Vagina (tissue), 2 donors: ENCODE results near the gene LY86.

Source experiments
- CTCF ChIP-seq, 3 experiments: fragments of 450-650 bp in 2 of 3; fragments of 200-600 bp in 1 of 3; sonication (generic) in 1 of 3; IDR thresholded peaks; one replicate each; pipeline ENCODE4 v1.5.1; 2017 to 2019; ENCODE audit warnings: antibody characterized with exemption in 3 of 3, mild to moderate bottlenecking in 2 of 3, moderate library complexity in 2 of 3
- POLR2A ChIP-seq, 2 donors: fragments of 450-650 bp; IDR thresholded peaks; one replicate each; pipeline ENCODE4 v1.6.1; 2017; ENCODE audit warnings: antibody characterized with exemption in 2 of 2, mild to moderate bottlenecking in 2 of 2, moderate library complexity in 2 of 2
- POLR2AphosphoS5 ChIP-seq, 2 donors: sonication (generic); formaldehyde crosslinking; IDR thresholded peaks; one replicate each; pipeline ENCODE4 v1.9.0; 2017; ENCODE audit warnings: antibody characterized with exemption in 2 of 2, mild to moderate bottlenecking in 2 of 2, low read depth in 1 of 2; ENCODE audit not compliant: insufficient read depth in 1 of 2

DNA sequence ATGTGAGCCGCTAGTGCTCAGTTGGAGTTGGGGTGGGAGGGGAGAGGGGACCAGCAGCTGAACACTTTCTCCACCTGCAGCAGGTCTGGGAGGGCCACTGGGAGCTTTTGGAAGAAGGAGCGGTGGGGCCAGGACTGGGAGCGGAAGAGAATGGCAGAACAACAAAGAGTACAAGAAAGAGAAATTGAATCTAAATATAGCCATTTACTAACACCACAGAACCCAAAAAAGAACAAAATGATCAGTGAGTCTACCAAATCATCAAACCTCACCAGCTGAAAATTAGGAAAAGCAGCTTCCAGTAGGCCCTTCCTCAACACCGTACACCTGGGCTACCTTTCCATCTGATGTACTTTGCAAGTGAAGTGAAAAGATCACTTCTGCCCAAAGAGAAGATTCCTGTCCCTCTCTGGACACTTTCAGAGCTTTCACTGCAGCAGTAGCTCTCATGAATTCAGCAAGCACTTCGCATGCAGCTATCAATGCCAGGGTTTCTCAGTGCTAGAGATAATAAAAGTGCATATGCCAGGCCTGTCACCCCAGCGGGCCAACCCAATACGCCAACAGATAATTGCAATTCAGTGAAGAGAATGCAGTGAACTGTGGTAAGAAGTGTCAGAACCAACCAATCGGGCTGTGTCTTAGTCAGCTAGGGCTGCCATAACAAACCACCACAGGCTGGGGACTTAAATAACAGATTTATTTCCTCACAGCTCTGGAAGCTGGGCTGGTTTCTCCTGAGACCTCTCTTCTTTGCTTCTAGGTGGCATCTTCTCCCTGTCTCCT lies 597 bp downstream of the LY86 start:
- TF ChIP-seq CTCF (IDR thresholded peaks at IDR 0.05) (no peak), POLR2AphosphoS5 (IDR thresholded peaks at IDR 0.05; ENCODE audit: insufficient read depth in 1 of 2, low read depth in 1 of 2) (no peak), POLR2A (IDR thresholded peaks at IDR 0.05) (no peak)
